IMR-90 (cell line): ENCODE results near the gene TXNRD1. TPM values are rescaled to one million over a fixed set of nuclear protein-coding genes. Genes with fewer than 3 reads are reported as not detected.

Experiments used
- ATAC-seq: fragments of 200-7000 bp; cut with Tn5 transposase; 2 replicates; pipeline ENCODE4 v1.9.1; 2020; ENCODE audit warnings: low read depth, mild to moderate bottlenecking, moderate library complexity
- BruUV-seq: library from RNA; stranded (reverse); fragments of 400-500 nt; replicated peaks from 2 replicates; lab custom pipeline; 2021; lab: Mats Ljungman, UMichigan
- CTCF ChIA-PET: fragments of 300-600 bp; formaldehyde crosslinking; extraction: SDS; loops from one replicate; lab custom pipeline; 2021; ENCODE audit warnings: antibody characterized with exemption; lab: Yijun Ruan, JAX
- POLR2A ChIA-PET: fragments of 300-600 bp; sonication (Branson Sonifier 250); formaldehyde crosslinking; loops from one replicate; lab custom pipeline; 2022; ENCODE audit warnings: antibody characterized with exemption; ENCODE audit not compliant: unreplicated experiment; lab: Charles Lee
- DNase-seq: peaks from one replicate; pipeline ENCODE4 v3.0.0; 2013
- H2AFZ ChIP-seq: replicated peaks from 2 replicates; pipeline ENCODE3; 2013; ENCODE audit warnings: low read length, mild to moderate bottlenecking; ENCODE audit not compliant: poor library complexity
- H2AK5ac ChIP-seq: 2 replicates; pipeline ENCODE4 v1.6.1; 2013; ENCODE audit warnings: low read depth, low read length, inconsistent platforms
- H2AK9ac ChIP-seq: replicated peaks from 2 replicates; pipeline ENCODE3; 2013; ENCODE audit warnings: mild to moderate bottlenecking, low read depth, low read length, moderate library complexity; ENCODE audit not compliant: poor library complexity
- H2BK120ac ChIP-seq: 2 replicates; pipeline ENCODE4 v1.6.1; 2013; ENCODE audit warnings: low read depth, low read length, inconsistent platforms
- H2BK15ac ChIP-seq: 3 replicates; pipeline ENCODE4 v1.6.1; 2013; ENCODE audit warnings: low read depth, low read length, inconsistent platforms
- H2BK20ac ChIP-seq: 2 replicates; pipeline ENCODE4 v1.6.1; 2013; ENCODE audit warnings: low read depth, mild to moderate bottlenecking, inconsistent platforms, low read length, moderate library complexity
- H2BK5ac ChIP-seq: 2 replicates; pipeline ENCODE4 v1.6.1; 2013; ENCODE audit warnings: mild to moderate bottlenecking, low read depth, low read length, inconsistent platforms; ENCODE audit not compliant: poor library complexity, severe bottlenecking
- H3K14ac ChIP-seq: replicated peaks from 2 replicates; pipeline ENCODE4 v1.6.1; 2013; ENCODE audit warnings: low read depth, low read length, inconsistent platforms
- H3K18ac ChIP-seq: 2 replicates; pipeline ENCODE4 v1.6.1; 2013; ENCODE audit warnings: low read depth, low read length, control low read depth
- H3K23ac ChIP-seq: 2 replicates; pipeline ENCODE4 v1.6.1; 2013; ENCODE audit warnings: low read depth, low read length, inconsistent platforms
- H3K27ac ChIP-seq: 2 replicates; pipeline ENCODE4 v1.5.1; 2013; ENCODE audit warnings: mild to moderate bottlenecking, control low read depth, low read length; ENCODE audit not compliant: insufficient read depth
- H3K27me3 ChIP-seq: 2 replicates; pipeline ENCODE4 v1.6.1; 2013; ENCODE audit warnings: low read length; ENCODE audit not compliant: control insufficient read depth, insufficient read depth
- H3K36me3 ChIP-seq: 2 replicates; pipeline ENCODE4 v1.6.1; 2013; ENCODE audit warnings: low read length, mixed read lengths; ENCODE audit not compliant: control insufficient read depth, insufficient read depth
- H3K4ac ChIP-seq: 2 replicates; pipeline ENCODE4 v1.6.1; 2013; ENCODE audit warnings: low read depth, low read length, inconsistent platforms
- H3K4me1 ChIP-seq: 2 replicates; pipeline ENCODE4 v1.6.1; 2013; ENCODE audit warnings: low read length, mixed read lengths; ENCODE audit not compliant: control insufficient read depth, insufficient read depth
- H3K4me2 ChIP-seq: 2 replicates; pipeline ENCODE4 v1.6.1; 2013; ENCODE audit warnings: low read depth, mild to moderate bottlenecking, control low read depth, low read length, moderate library complexity
- H3K4me3 ChIP-seq: 2 replicates; pipeline ENCODE4 v1.5.1; 2013; ENCODE audit warnings: low read depth, mild to moderate bottlenecking, control low read depth, low read length, moderate library complexity; ENCODE audit not compliant: insufficient read depth
- H3K56ac ChIP-seq: 2 replicates; pipeline ENCODE4 v1.6.1; 2013; ENCODE audit warnings: low read length, inconsistent platforms; ENCODE audit not compliant: insufficient read depth; ENCODE audit errors: extremely low read depth
- H3K79me1 ChIP-seq, 2 experiments: 2 replicates each; pipeline ENCODE4 v1.6.1; 2013; ENCODE audit warnings: low read length in 2 of 2, inconsistent platforms in 1 of 2, low read depth in 1 of 2
- H3K9ac ChIP-seq: 2 replicates; pipeline ENCODE4 v1.6.1; 2013; ENCODE audit warnings: low read depth, low read length, control low read depth
- H3K9me1 ChIP-seq: 2 replicates; pipeline ENCODE4 v1.6.1; 2013; ENCODE audit warnings: low read length, inconsistent platforms; ENCODE audit not compliant: insufficient read depth
- H3K9me3 ChIP-seq: 2 replicates; pipeline ENCODE4 v1.6.1; 2013; ENCODE audit warnings: low read length; ENCODE audit not compliant: control insufficient read depth, insufficient read depth
- H4K20me1 ChIP-seq: 2 replicates; pipeline ENCODE4 v1.6.1; 2013; ENCODE audit warnings: low read length, inconsistent platforms; ENCODE audit not compliant: insufficient read depth
- H4K5ac ChIP-seq: 2 replicates; pipeline ENCODE4 v1.6.1; 2013; ENCODE audit warnings: mild to moderate bottlenecking, low read depth, low read length, control low read depth
- H4K8ac ChIP-seq, 2 experiments: 2 replicates each; pipeline ENCODE4 v1.6.1; 2013; ENCODE audit warnings: low read depth in 2 of 2, low read length in 2 of 2, control low read depth in 1 of 2, inconsistent platforms in 1 of 2
- H4K91ac ChIP-seq: 2 replicates; pipeline ENCODE4 v1.6.1; 2013; ENCODE audit warnings: low read depth, low read length, inconsistent platforms; ENCODE audit not compliant: insufficient read depth
- MAFK ChIP-seq: IDR thresholded peaks from 2 replicates; pipeline ENCODE4 v1.6.1; 2012; ENCODE audit warnings: low read depth, low read length, improper control_type of control experiment
- RCOR1 ChIP-seq: IDR thresholded peaks from 2 replicates; pipeline ENCODE4 v1.6.1; 2012; ENCODE audit warnings: mild to moderate bottlenecking, low read length, improper control_type of control experiment; ENCODE audit not compliant: insufficient replicate concordance
- RFX5 ChIP-seq: IDR thresholded peaks from 2 replicates; pipeline ENCODE4 v1.8.0; 2012; ENCODE audit warnings: low read depth, mild to moderate bottlenecking, low read length, moderate library complexity
- USF2 ChIP-seq: fragments of 150-350 bp; IDR thresholded peaks from 2 replicates; pipeline ENCODE4 v1.6.1; 2017; ENCODE audit warnings: mild to moderate bottlenecking, antibody characterized with exemption, low read length, low read depth
- WGBS, 2 experiments: methylation state at CpG; one replicate each; pipeline versions ENCODE4 v1.1.5 to v1.1.7; 2013; ENCODE audit warnings: missing lambda C conversion rate in 2 of 2; ENCODE audit not compliant: insufficient read length in 1 of 2; ENCODE audit errors: extremely low coverage in 2 of 2; 5-methylcytosine and 5-hydroxymethylcytosine counted together
- dilution Hi-C: fragments of 300-500 bp; cut with HindIII; formaldehyde crosslinking; loops from one replicate; pipeline ENCODE4 v1.14.3; 2018; ENCODE audit warnings: low sequenced_read_pairs; ENCODE audit not compliant: unreplicated experiment
- in situ Hi-C: fragments of 300-500 bp; cut with MboI; formaldehyde crosslinking; loops from 3 replicates; pipeline ENCODE4 v1.14.3; 2019; ENCODE audit warnings: low sequenced_read_pairs, inconsistent platforms, mixed read lengths
- intact Hi-C: fragments of 100-400 bp; cut with micrococcal nuclease; formaldehyde crosslinking; loops from 2 replicates; pipeline ENCODE4 v1.10.0; 2022
- polyA plus RNA-seq, 3 experiments: library from polyadenylated mRNA; depleted of rRNA; stranded (reverse); fragments of >200 nt; gene quantifications; 2 replicates each; pipeline ENCODE4 v1.2.3, GENCODE V29; 2012; ENCODE audit warnings: low replicate concordance in 1 of 3
- total RNA-seq: library from RNA; depleted of rRNA; stranded (reverse); fragments of >200 nt; gene quantifications from 2 replicates; pipeline ENCODE4 v1.2.3, GENCODE V29; 2012

Gene TXNRD1
- total and polyA plus RNA-seq, 2 of the 4 experiments (the other 2 are of a cell fraction): 379 to 582 TPM

- H2BK15ac ChIP-seq: no peak overlapping the region
- no CpG with 5 or more reads among the region's 6 CpGs for WGBS, 2 experiments
- TF ChIP-seq USF2 (no peak), RCOR1 (no peak), MAFK (no peak), RFX5 (no peak)
- no peak overlapping the region for H3K23ac ChIP-seq
- ChIA-PET POLR2A (no interaction called here), CTCF (interaction anchor here (0.6 kb wide), 1 partner anchor 106 kb away, joined by 4 read pairs; no protein-coding TSS in a partner anchor)
- H3K27ac ChIP-seq: no peak overlapping the region
- H2AFZ ChIP-seq: no peak overlapping the region
- peaks cover under 1% of the 10 kb centered on the region for H3K9me3 ChIP-seq
- no peak overlapping the region for H4K5ac ChIP-seq
- no peak overlapping the region for H2AK5ac ChIP-seq
- no peak for DNase-seq
- H3K56ac ChIP-seq: no peak overlapping the region
- ATAC-seq: no peak
- H2BK20ac ChIP-seq: no peak overlapping the region
- H4K8ac ChIP-seq: no peak overlapping the region
- H4K91ac ChIP-seq: no peak overlapping the region
- no peaks in the 10 kb centered on the region for H3K36me3 ChIP-seq
- H3K4me3 ChIP-seq: no peak overlapping the region
- BruUV-seq: no TSS peak
- H4K20me1 ChIP-seq: no peaks in the 10 kb centered on the region
- H3K4me1 ChIP-seq: peaks cover 15% of the 10 kb centered on the region
- H2AK9ac ChIP-seq: no peak overlapping the region
- no peaks in the 10 kb centered on the region for H3K27me3 ChIP-seq
- dilution Hi-C loops (no loop called here), intact Hi-C loops (no loop called here), in situ Hi-C loops (no loop called here)
- no peak overlapping the region for H3K4ac ChIP-seq
- H3K79me1 ChIP-seq: no peaks in the 10 kb centered on the region
- no peak overlapping the region for H3K4me2 ChIP-seq
- no peak overlapping the region for H3K9ac ChIP-seq
- H3K18ac ChIP-seq: no peak overlapping the region
- H3K14ac ChIP-seq: no peak overlapping the region
- H3K9me1 ChIP-seq: peaks cover 9% of the 10 kb centered on the region
- H2BK120ac ChIP-seq: no peak overlapping the region
- no peak overlapping the region for H2BK5ac ChIP-seq
These were observed 159.2 kb downstream of the TXNRD1 start for GRCh38 chr12:104374806-104375205.
